ENCODE results near the gene RBM12.

Gene RBM12

DNA sequence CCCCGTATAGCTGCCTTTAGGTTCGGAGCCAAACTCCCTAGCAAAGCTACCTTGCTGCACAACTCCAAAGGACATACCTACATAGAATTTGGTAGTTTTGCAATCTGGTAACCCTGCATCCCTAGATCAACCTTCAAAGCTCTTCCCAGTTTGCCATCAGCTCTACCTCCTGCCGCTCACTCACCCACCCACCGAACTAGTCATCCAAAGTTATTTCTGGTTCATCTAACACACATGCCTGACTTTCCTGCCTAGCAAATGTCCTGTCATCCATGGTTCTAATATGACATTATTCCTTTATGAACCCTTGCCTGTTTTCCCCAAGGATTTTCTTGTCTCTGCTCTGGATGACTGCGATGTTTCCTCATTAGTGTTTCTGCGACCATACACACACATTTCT lies 27.4 kb downstream of the RBM12 start:
- no peak for TF ChIP-seq SIN3A (IDR thresholded peaks at IDR 0.05; ENCODE audit: borderline replicate concordance, insufficient read depth, low read length)
- TF ChIP-seq FOXP2 (optimal IDR thresholded peaks at IDR 0.05; ENCODE audit: borderline replicate concordance, extremely low read depth, extremely low read length, insufficient read depth), result no peak
- TF ChIP-seq TAF1 (IDR thresholded peaks at IDR 0.05; ENCODE audit: borderline replicate concordance, insufficient read depth, low read length), result no peak
- TF ChIP-seq POLR2AphosphoS5 (IDR thresholded peaks at IDR 0.05; ENCODE audit: low read depth, low read length), result no peak
- TF ChIP-seq, protein P1, sequence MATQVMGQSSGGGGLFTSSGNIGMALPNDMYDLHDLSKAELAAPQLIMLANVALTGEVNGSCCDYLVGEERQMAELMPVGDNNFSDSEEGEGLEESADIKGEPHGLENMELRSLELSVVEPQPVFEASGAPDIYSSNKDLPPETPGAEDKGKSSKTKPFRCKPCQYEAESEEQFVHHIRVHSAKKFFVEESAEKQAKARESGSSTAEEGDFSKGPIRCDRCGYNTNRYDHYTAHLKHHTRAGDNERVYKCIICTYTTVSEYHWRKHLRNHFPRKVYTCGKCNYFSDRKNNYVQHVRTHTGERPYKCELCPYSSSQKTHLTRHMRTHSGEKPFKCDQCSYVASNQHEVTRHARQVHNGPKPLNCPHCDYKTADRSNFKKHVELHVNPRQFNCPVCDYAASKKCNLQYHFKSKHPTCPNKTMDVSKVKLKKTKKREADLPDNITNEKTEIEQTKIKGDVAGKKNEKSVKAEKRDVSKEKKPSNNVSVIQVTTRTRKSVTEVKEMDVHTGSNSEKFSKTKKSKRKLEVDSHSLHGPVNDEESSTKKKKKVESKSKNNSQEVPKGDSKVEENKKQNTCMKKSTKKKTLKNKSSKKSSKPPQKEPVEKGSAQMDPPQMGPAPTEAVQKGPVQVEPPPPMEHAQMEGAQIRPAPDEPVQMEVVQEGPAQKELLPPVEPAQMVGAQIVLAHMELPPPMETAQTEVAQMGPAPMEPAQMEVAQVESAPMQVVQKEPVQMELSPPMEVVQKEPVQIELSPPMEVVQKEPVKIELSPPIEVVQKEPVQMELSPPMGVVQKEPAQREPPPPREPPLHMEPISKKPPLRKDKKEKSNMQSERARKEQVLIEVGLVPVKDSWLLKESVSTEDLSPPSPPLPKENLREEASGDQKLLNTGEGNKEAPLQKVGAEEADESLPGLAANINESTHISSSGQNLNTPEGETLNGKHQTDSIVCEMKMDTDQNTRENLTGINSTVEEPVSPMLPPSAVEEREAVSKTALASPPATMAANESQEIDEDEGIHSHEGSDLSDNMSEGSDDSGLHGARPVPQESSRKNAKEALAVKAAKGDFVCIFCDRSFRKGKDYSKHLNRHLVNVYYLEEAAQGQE (IDR thresholded peaks at IDR 0.05; ENCODE audit: insufficient read depth in 1 of 2, low read depth in 2 of 2, low read length in 2 of 2), result no peak

DNA sequence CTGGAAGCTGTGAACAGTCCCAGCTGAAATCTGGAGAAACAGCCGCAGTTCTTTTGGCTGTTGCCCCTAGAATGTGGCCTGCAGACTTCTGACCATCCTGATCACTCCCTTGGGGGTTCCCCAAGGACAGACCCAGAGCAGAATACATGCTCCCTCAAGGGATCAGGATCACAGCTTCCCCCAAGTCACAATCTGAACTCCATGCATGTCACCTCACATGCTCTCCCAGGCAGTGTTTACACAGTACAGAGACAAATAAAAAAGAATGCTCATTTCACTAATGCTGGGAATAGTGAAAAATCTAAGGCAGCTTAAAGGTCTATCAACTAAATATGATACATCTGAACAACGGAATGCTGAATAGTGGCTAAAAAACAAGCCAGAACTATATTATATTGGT lies 28.6 kb downstream of the RBM12 start:
- TF ChIP-seq TAF1 (IDR thresholded peaks at IDR 0.05; ENCODE audit: borderline replicate concordance, insufficient read depth, low read length) (no peak), FOXP2 (optimal IDR thresholded peaks at IDR 0.05; ENCODE audit: borderline replicate concordance, extremely low read depth, extremely low read length, insufficient read depth) (no peak), POLR2AphosphoS5 (IDR thresholded peaks at IDR 0.05; ENCODE audit: low read depth, low read length) (no peak), SIN3A (IDR thresholded peaks at IDR 0.05; ENCODE audit: borderline replicate concordance, insufficient read depth, low read length) (no peak)
- TF ChIP-seq, protein P1 (IDR thresholded peaks at IDR 0.05; ENCODE audit: insufficient read depth in 1 of 2, low read depth in 2 of 2, low read length in 2 of 2), result no peak

DNA sequence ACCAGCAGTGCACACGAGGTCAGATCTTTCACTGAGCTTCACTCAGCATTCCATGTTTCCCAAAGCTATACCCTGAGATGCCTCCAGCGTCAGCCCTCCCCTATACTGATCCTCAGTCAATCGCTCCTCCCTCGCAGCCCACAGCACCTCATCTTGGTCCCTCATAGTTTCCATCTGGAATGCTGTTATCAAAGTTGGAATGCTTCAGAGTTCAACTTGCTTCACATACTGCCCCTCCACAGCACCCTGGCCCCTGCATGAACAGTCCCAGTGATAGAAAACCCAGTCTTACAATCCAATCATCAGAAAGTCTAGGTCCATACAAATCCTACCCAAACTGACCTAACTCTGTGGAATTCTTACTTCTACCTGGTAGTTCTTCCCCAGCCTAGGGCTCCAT lies 29.0 kb downstream of the RBM12 start:
- no peak for TF ChIP-seq POLR2AphosphoS5 (IDR thresholded peaks at IDR 0.05; ENCODE audit: low read depth, low read length)
- no peak for TF ChIP-seq SIN3A (IDR thresholded peaks at IDR 0.05; ENCODE audit: borderline replicate concordance, insufficient read depth, low read length)
- TF ChIP-seq FOXP2 (optimal IDR thresholded peaks at IDR 0.05; ENCODE audit: borderline replicate concordance, extremely low read depth, extremely low read length, insufficient read depth), result no peak
- TF ChIP-seq, protein P1 (IDR thresholded peaks at IDR 0.05; ENCODE audit: insufficient read depth in 1 of 2, low read depth in 2 of 2, low read length in 2 of 2), result no peak
- no peak for TF ChIP-seq TAF1 (IDR thresholded peaks at IDR 0.05; ENCODE audit: borderline replicate concordance, insufficient read depth, low read length)

DNA sequence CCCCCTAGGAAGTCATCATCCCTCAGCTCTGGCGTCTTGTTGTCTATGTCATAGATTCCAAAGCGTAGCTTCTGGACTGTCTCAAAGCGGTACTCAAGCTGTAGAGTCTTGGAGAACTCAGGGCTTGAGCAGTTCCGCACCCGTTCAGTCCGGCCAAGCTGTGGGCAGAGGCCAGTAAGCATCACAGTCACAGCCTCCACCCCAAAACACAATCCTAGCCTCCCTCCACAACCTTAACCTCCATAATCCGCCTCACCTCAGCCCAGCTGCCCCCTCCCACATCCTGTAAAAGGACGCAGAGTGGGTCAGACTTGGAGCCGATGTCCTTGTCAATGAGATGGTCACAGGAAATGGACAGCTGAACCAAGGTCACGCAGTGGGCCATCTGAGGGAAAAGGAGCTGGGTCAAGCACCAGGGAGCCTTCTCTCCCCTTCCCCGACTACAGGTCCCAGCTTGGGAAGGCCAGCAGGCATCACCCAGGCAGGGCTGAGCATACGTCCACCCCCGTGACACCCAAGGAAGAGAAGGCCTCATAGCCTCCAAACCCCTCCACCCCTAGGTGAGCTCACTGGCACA lies 32.1 kb downstream of the RBM12 start:
- TF ChIP-seq TAF1 (IDR thresholded peaks at IDR 0.05; ENCODE audit: borderline replicate concordance, insufficient read depth, low read length) (no peak), POLR2AphosphoS5 (IDR thresholded peaks at IDR 0.05; ENCODE audit: low read depth, low read length) (no peak), FOXP2 (optimal IDR thresholded peaks at IDR 0.05; ENCODE audit: borderline replicate concordance, extremely low read depth, extremely low read length, insufficient read depth) (no peak), SIN3A (IDR thresholded peaks at IDR 0.05; ENCODE audit: borderline replicate concordance, insufficient read depth, low read length) (no peak)
- TF ChIP-seq, protein P1 (IDR thresholded peaks at IDR 0.05; ENCODE audit: insufficient read depth in 1 of 2, low read depth in 2 of 2, low read length in 2 of 2), result no peak

Data from PFSK-1 (cell line).